Measurements from ENCODE around the gene GALNT2. TPM values are rescaled to one million over a fixed set of nuclear protein-coding genes. Genes with fewer than 3 reads are reported as not detected.

GALNT2 gene
- total and polyA plus RNA-seq, 12 donors: 9.7 to 35.1 (median 25.8) TPM

- 74 to 75% methylated on average over 3 of the region's 3 CpGs for WGBS, 2 donors
- intact Hi-C loops (cut with DNase I): no loop called here
- TF ChIP-seq CTCF (IDR thresholded peaks at IDR 0.05): no peak
These were observed 29.8 kb upstream of the GALNT2 start for GRCh38 chr1:230037261-230037660.

DNA sequence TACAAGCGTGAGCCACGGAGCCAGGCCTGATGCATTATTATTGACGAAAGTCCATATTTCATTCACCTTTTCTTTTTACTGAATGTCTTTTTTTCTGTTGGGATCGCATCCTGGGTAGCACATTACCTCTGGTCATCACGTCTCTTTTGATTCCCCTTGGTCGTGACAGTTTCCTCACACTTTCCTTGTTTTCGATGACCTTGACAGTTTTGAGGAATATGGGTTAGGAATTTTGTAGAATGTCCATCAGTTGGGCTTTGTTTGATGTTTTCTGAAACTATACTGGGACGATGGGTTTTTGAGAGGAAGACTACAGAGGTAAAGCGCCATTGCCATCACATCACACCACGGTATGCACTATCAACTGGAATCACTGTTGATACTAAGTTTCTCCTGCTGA, 26.6 kb upstream of the GALNT2 start:
- no peak for ATAC-seq
- TF ChIP-seq CTCF (IDR thresholded peaks at IDR 0.05): no peak
- intact Hi-C loops (cut with DNase I): no loop called here

More at GRCh38 chr1:230037261-230037660, 29.8 kb upstream of the GALNT2 start:
- Histone ChIP-seq H3K4me1 (no peaks in the 10 kb centered on the region), H3K9me3 (peaks cover 0 to 20% (median 16%) of the 10 kb centered on the region in 11 donors), H3K27ac (no peak overlapping the region), H3K27me3 (no peaks in the 10 kb centered on the region), H3K4me3 (no peak overlapping the region), H3K36me3 (no peaks in the 10 kb centered on the region)
- ATAC-seq: no peak
- no peak for DNase-seq

GRCh38 chr1:230043081-230043480, 24.0 kb upstream of the GALNT2 start:
- no peak for DNase-seq
- Histone ChIP-seq H3K27me3 (peaks cover 0 to 11% (median 2%) of the 10 kb centered on the region in 7 donors), H3K9me3 (no peaks in the 10 kb centered on the region), H3K4me3 (no peak overlapping the region), H3K36me3 (no peaks in the 10 kb centered on the region), H3K27ac (no peak overlapping the region), H3K4me1 (no peaks in the 10 kb centered on the region)
- intact Hi-C loops (cut with DNase I): no loop called here
- TF ChIP-seq CTCF (IDR thresholded peaks at IDR 0.05): no peak
- 69 to 76% methylated on average over 3 of the region's 3 CpGs for WGBS, 2 donors
- ATAC-seq: no peak

More for the DNA sequence above, 26.6 kb upstream of the GALNT2 start:
- Histone ChIP-seq H3K36me3 (no peaks in the 10 kb centered on the region), H3K4me3 (no peak overlapping the region), H3K27me3 (peaks cover 0 to 8% (median 0%) of the 10 kb centered on the region in 7 donors), H3K27ac (no peak overlapping the region), H3K9me3 (peaks cover 0 to 14% (median 8%) of the 10 kb centered on the region in 11 donors), H3K4me1 (no peaks in the 10 kb centered on the region)
- 92 to 93% methylated on average over 10 of the region's 10 CpGs for WGBS, 2 donors
- DNase-seq: no peak

DNA sequence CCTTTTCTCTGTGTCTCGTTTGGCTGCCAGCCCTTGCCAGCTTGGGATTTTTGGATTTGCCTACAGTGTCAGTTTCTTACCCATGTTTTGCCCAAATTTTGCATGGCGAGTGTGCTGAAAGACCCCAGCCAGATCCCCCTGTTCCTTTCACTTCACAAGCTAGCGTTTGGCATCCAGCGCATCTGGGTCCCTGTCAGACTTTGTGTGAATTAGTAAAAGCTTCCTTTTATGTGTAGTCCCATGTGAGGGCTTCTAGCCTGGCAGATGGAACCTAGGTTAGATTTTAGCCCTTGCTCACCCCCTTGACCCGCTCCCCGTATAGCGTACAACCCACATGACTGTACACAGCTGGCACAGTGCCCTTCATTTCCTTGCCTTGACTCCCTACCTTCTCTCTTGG, 22.3 kb upstream of the GALNT2 start:
- DNase-seq: no peak
- Histone ChIP-seq H3K36me3 (no peaks in the 10 kb centered on the region), H3K9me3 (no peaks in the 10 kb centered on the region), H3K4me3 (no peak overlapping the region), H3K27me3 (peaks cover 0 to 11% (median 2%) of the 10 kb centered on the region in 7 donors), H3K27ac (no peak overlapping the region), H3K4me1 (no peaks in the 10 kb centered on the region)
- intact Hi-C loops (cut with DNase I): no loop called here
- no peak for ATAC-seq
- WGBS, 2 donors: 91 to 94% methylated on average over 7 of the region's 7 CpGs
- no peak for TF ChIP-seq CTCF (IDR thresholded peaks at IDR 0.05)

Data from heart right ventricle (tissue), 16 donors.